Measurements from ENCODE around the gene TMEM8B. TPM values are rescaled to one million over a fixed set of nuclear protein-coding genes. Genes with fewer than 3 reads are reported as not detected.

The TMEM8B gene
- total and polyA plus RNA-seq, 10 of the 15 experiments (the other 5 are each of a cell fraction or from before 2014, with no cell fraction given): 0.19 to 7.6 (median 2.5) TPM

- no TSS peak for BruUV-seq (replicated peaks)
- no peak for ATAC-seq
- no peak for FAIRE-seq
- SMC1A ChIA-PET (ENCODE audit: uncharacterized antibody, unreplicated experiment): interaction anchor here (0.6 to 1.2 kb wide), 2 partner anchors 53 to 132 kb away, joined by 3 to 4 read pairs; no protein-coding TSS in a partner anchor
- WGBS (ENCODE audit: insufficient coverage, insufficient replicate concordance, low lambda C conversion rate, missing lambda C conversion rate): 60% methylated on average over 3 of the region's 3 CpGs
- CTCF ChIA-PET: interaction anchor here (1.0 to 2.0 kb wide), 4 partner anchors 9 to 65 kb away, joined by 3 to 15 read pairs (median 4); no protein-coding TSS in a partner anchor
- Histone ChIP-seq H3K9ac (ENCODE audit: control insufficient read depth, insufficient read depth, low read length) (no peak overlapping the region), H3K79me2 (ENCODE audit: control insufficient read depth, insufficient read depth, low read length) (no peaks in the 10 kb centered on the region), H3K9me3 (replicated peaks; ENCODE audit: control insufficient read depth, insufficient read depth, low read length) (no peaks in the 10 kb centered on the region), H3K36me3 (ENCODE audit: control insufficient read depth in 2 of 2, insufficient read depth in 2 of 2, low read length in 1 of 2) (no peaks in the 10 kb centered on the region), H3K27me3 (replicated peaks in 1 of 2; ENCODE audit: control insufficient read depth in 2 of 2, insufficient read depth in 2 of 2, low read length in 1 of 2) (no peaks in the 10 kb centered on the region), H2AFZ (ENCODE audit: control insufficient read depth, low read depth, low read length) (no peak overlapping the region), H3K4me2 (ENCODE audit: control insufficient read depth, insufficient read depth) (no peak overlapping the region), H3K4me1 (ENCODE audit: control insufficient read depth, insufficient read depth, low read length) (no peaks in the 10 kb centered on the region), H3K27ac (ENCODE audit: control insufficient read depth, insufficient read depth) (no peak overlapping the region), H4K20me1 (ENCODE audit: control insufficient read depth, insufficient read depth) (no peaks in the 10 kb centered on the region), H3K4me3 (no peak overlapping the region)
- TF ChIP-seq BRCA1 (IDR thresholded peaks at IDR 0.05; ENCODE audit: low read depth, low read length) (no peak), CUX1 (IDR thresholded peaks at IDR 0.05; ENCODE audit: insufficient replicate concordance, low read depth, low read length) (no peak), EED (IDR thresholded peaks at IDR 0.05; ENCODE audit: low read depth) (no peak), ZSCAN29 (IDR thresholded peaks at IDR 0.05) (no peak), YBX1 (IDR thresholded peaks at IDR 0.05) (no peak), ZNF217 (IDR thresholded peaks at IDR 0.05) (no peak), ZNF384 (IDR thresholded peaks at IDR 0.05; ENCODE audit: borderline replicate concordance, low read depth, low read length) (no peak), CBX5 (IDR thresholded peaks at IDR 0.05; ENCODE audit: low read depth) (no peak), NFIC (IDR thresholded peaks at IDR 0.05; ENCODE audit: low read depth, low read length) (no peak), WRNIP1 (IDR thresholded peaks at IDR 0.05; ENCODE audit: borderline replicate concordance, low read depth, low read length) (no peak)
- no peak for DNase-seq (ENCODE audit: low read depth, low spot score)
- POLR2A ChIA-PET: no interaction called here
- intact Hi-C loops (cut with micrococcal nuclease; ENCODE audit: unreplicated experiment) (no loop called here), in situ Hi-C loops (cut with MboI) (no loop called here)
- RAD21 ChIA-PET (ENCODE audit: unreplicated experiment): interaction anchor here (1.6 kb wide), 1 partner anchor 10 kb away, joined by 4 read pairs; no protein-coding TSS in a partner anchor
These were observed 62.6 kb downstream of the TMEM8B start for GRCh38 chr9:35891646-35892045.

Data from GM12878 (cell line).